K562 (cell line): ENCODE results near the gene SNTG2. TPM values are rescaled to one million over a fixed set of nuclear protein-coding genes. Genes with fewer than 3 reads are reported as not detected.

Experiments
- ATAC-seq: fragments of 200-7000 bp; cut with Tn5 transposase; 3 replicates; pipeline ENCODE4 v1.9.1; 2020; ENCODE audit warnings: moderate library complexity
- BruUV-seq: library from RNA; stranded (reverse); fragments of 400-500 nt; replicated peaks from 2 replicates; lab custom pipeline; 2021; lab: Mats Ljungman, UMichigan
- CTCF ChIA-PET: fragments of 300-600 bp; formaldehyde crosslinking; extraction: SDS; loops from one replicate; lab custom pipeline; 2021; ENCODE audit warnings: low intra/inter-chr PET ratio; lab: Yijun Ruan, JAX
- POLR2A ChIA-PET: fragments of 300-600, 350-650 bp; sonication (Branson Sonifier 250); formaldehyde crosslinking; extraction: SDS; loops from one replicate; lab custom pipeline; 2021; ENCODE audit warnings: antibody characterized with exemption, inconsistent platforms; lab: Yijun Ruan, JAX
- DNase-seq, 4 experiments: peaks; one replicate each; pipeline versions ENCODE4 v3.0.0 to v3.0.0-alpha.2; 2011 to 2018; ENCODE audit warnings: low spot score in 3 of 4, mixed read lengths in 3 of 4; ENCODE audit errors: extremely low read depth in 1 of 4
- FAIRE-seq: peaks from 2 replicates; lab custom pipeline; 2011; peaks lifted over from hg19 to GRCh38; lab: Jason Lieb, UNC
- H2AFZ ChIP-seq: 2 replicates; pipeline ENCODE4 v1.6.0; 2011; ENCODE audit warnings: low read depth, low read length, control low read depth, inconsistent platforms
- H3K27ac ChIP-seq: fragments of 200-600 bp; 3 replicates; pipeline ENCODE4 v1.8.0; 2011; ENCODE audit warnings: low read depth, mild to moderate bottlenecking, control low read depth, inconsistent platforms, low read length, moderate library complexity, mixed read lengths; ENCODE audit errors: extremely low read depth
- H3K27me3 ChIP-seq, 2 experiments: fragments of 300-600 bp in 1 of 2; 2 replicates in 1 of 2; 3 replicates in 1 of 2; pipeline versions ENCODE4 v1.6.0 to v1.8.0; 2011; ENCODE audit warnings: inconsistent platforms in 2 of 2, low read length in 2 of 2, mild to moderate bottlenecking in 1 of 2, mixed read lengths in 1 of 2, moderate library complexity in 1 of 2; ENCODE audit not compliant: control insufficient read depth in 2 of 2, insufficient read depth in 2 of 2
- H3K36me3 ChIP-seq: fragments of 300-600 bp; 3 replicates; pipeline ENCODE4 v1.8.0; 2011; ENCODE audit warnings: mild to moderate bottlenecking, low read length, inconsistent platforms; ENCODE audit not compliant: control insufficient read depth, insufficient read depth
- H3K4me1 ChIP-seq, 2 experiments: fragments of 200-600 bp in 1 of 2; replicated peaks in 1 of 2; 2 replicates in 1 of 2; 3 replicates in 1 of 2; pipeline versions ENCODE4 v1.5.1 to v1.8.0; 2011; ENCODE audit warnings: inconsistent platforms in 2 of 2, low read length in 2 of 2, mild to moderate bottlenecking in 1 of 2, mixed read lengths in 1 of 2, moderate library complexity in 1 of 2; ENCODE audit not compliant: control insufficient read depth in 2 of 2, insufficient read depth in 2 of 2
- H3K4me2 ChIP-seq: 2 replicates; pipeline ENCODE4 v1.6.1; 2011; ENCODE audit warnings: low read length, control low read depth, inconsistent platforms, mixed read lengths; ENCODE audit not compliant: insufficient read depth
- H3K4me3 ChIP-seq: fragments of 200-600 bp; sonication (generic), shearing (Covaris generic); 2 replicates; pipeline ENCODE4 v1.5.1; 2016; ENCODE audit warnings: control low read depth, inconsistent platforms
- H3K79me2 ChIP-seq: fragments of 200-600 bp; 3 replicates; pipeline ENCODE4 v1.8.0; 2011; ENCODE audit warnings: low read length, inconsistent platforms; ENCODE audit not compliant: control insufficient read depth, insufficient read depth
- H3K9ac ChIP-seq, 2 experiments: 2 replicates each; pipeline versions ENCODE4 v1.6.0 to v1.6.1; 2011; ENCODE audit warnings: low read depth in 2 of 2, low read length in 2 of 2, control low read depth in 1 of 2, inconsistent platforms in 1 of 2, mild to moderate bottlenecking in 1 of 2, mixed read lengths in 1 of 2; ENCODE audit not compliant: insufficient read depth in 1 of 2
- H3K9me1 ChIP-seq: one replicate; pipeline ENCODE4 v1.6.0; 2011; ENCODE audit warnings: inconsistent platforms, mild to moderate bottlenecking, low read length, moderate library complexity; ENCODE audit not compliant: control insufficient read depth, insufficient read depth
- H3K9me3 ChIP-seq: replicated peaks from 2 replicates; pipeline ENCODE4 v1.5.1; 2011; ENCODE audit warnings: low read depth, low read length, inconsistent platforms; ENCODE audit not compliant: control insufficient read depth, insufficient read depth
- H4K20me1 ChIP-seq: replicated peaks from 2 replicates; pipeline ENCODE4 v1.6.1; 2011; ENCODE audit warnings: low read length, inconsistent platforms, mixed read lengths; ENCODE audit not compliant: control insufficient read depth, insufficient read depth
- C11orf30 ChIP-seq: fragments of 450-650 bp; IDR thresholded peaks from 2 replicates; pipeline ENCODE4 v1.6.1; 2016; ENCODE audit warnings: low read depth, mild to moderate bottlenecking
- FOSL1 ChIP-seq: fragments of 200-800 bp; sonication (Bioruptor generic); conservative IDR thresholded peaks from 2 replicates; pipeline ENCODE4 v1.6.1; 2016; ENCODE audit warnings: missing genetic modification characterization, missing compliant biosample characterization
- MCM5 ChIP-seq: fragments of 450-650 bp; IDR thresholded peaks from 2 replicates; pipeline ENCODE4 v1.6.1; 2016; ENCODE audit warnings: low read depth
- RAD21 ChIP-seq, 2 experiments: fragments of 250-450 bp in 1 of 2; fragments of 450-650 bp in 1 of 2; sonication (Bioruptor Pico) in 1 of 2; formaldehyde crosslinking in 1 of 2; IDR thresholded peaks in 1 of 2; conservative IDR thresholded peaks in 1 of 2; 2 replicates each; pipeline versions ENCODE4 v1.4.0 to v1.8.0; 2020 to 2022; ENCODE audit warnings: mild to moderate bottlenecking in 2 of 2, moderate library complexity in 1 of 2
- RBM14 ChIP-seq: fragments of 200-400 bp; formaldehyde crosslinking; IDR thresholded peaks from 2 replicates; pipeline ENCODE4 v1.6.1; 2018; ENCODE audit warnings: low read depth, mild to moderate bottlenecking, low read length, moderate library complexity, borderline replicate concordance; ENCODE audit not compliant: insufficient read depth
- RHOXF2B ChIP-seq: fragments of 250-450 bp; sonication (Bioruptor Pico); conservative IDR thresholded peaks from 2 replicates; pipeline ENCODE4 v1.5.1; 2021
- SIN3B ChIP-seq: fragments of 450-650 bp; IDR thresholded peaks from 2 replicates; pipeline ENCODE4 v1.6.1; 2017; ENCODE audit warnings: low read depth, mild to moderate bottlenecking, moderate library complexity
- STAT5B ChIP-seq: fragments of 250-450 bp; sonication (Bioruptor Pico); IDR thresholded peaks from 2 replicates; pipeline ENCODE4 v1.8.0; 2021; ENCODE audit warnings: mild to moderate bottlenecking, inconsistent platforms
- TAL1 ChIP-seq: fragments of 450-650 bp; IDR thresholded peaks from 2 replicates; pipeline ENCODE4 v1.6.1; 2016; ENCODE audit warnings: mild to moderate bottlenecking
- TFAP4 ChIP-seq: sonication (generic); formaldehyde crosslinking; IDR thresholded peaks from 2 replicates; pipeline ENCODE4 v1.8.0; 2022; ENCODE audit warnings: missing genetic modification reagents, mild to moderate bottlenecking, moderate library complexity, borderline replicate concordance
- ZFP36 ChIP-seq: fragments of 150-350 bp; IDR thresholded peaks from 2 replicates; pipeline ENCODE4 v1.6.1; 2018; ENCODE audit warnings: low read length, low read depth; ENCODE audit not compliant: partially characterized antibody
- ZNF184 ChIP-seq: sonication (generic); formaldehyde crosslinking; IDR thresholded peaks from 2 replicates; pipeline ENCODE4 v1.5.0; 2020; ENCODE audit warnings: missing genetic modification reagents
- ZNF75A ChIP-seq: fragments of 450-650 bp; formaldehyde crosslinking; IDR thresholded peaks from 2 replicates; pipeline ENCODE4 v1.4.0; 2020; ENCODE audit warnings: mild to moderate bottlenecking
- ZNF79 ChIP-seq: fragments of 250-450 bp; sonication (Bioruptor Pico); IDR thresholded peaks from 2 replicates; pipeline ENCODE4 v1.4.0; 2020; ENCODE audit warnings: low read depth, mild to moderate bottlenecking, moderate library complexity
- WGBS: fragments of 100-300 bp; shearing (Covaris generic); methylation state at CpG from one replicate; pipeline ENCODE4 v1.1.6; 2016; ENCODE audit warnings: low coverage, mixed read lengths; ENCODE audit not compliant: insufficient coverage; ENCODE audit errors: missing lambda C conversion rate; 5-methylcytosine and 5-hydroxymethylcytosine counted together
- in situ Hi-C: fragments of 300-500 bp; cut with MboI; formaldehyde crosslinking; loops from 4 replicates; pipeline ENCODE4 v1.15.0; 2018; ENCODE audit warnings: inconsistent platforms, mixed read lengths
- intact Hi-C: fragments of 100-400 bp; cut with micrococcal nuclease; formaldehyde crosslinking; loops from 2 replicates; pipeline ENCODE4 v1.14.2; 2022
- polyA plus RNA-seq, 8 experiments: library from polyadenylated mRNA; depleted of rRNA in 4 of 8; stranded (reverse) in 5 of 8; unstranded in 3 of 8; fragments of >200 nt; fragmentation: Nextera tagmentation in 2 of 8; fragmentation: Illumina TruSeq in 1 of 8; extraction: Ambion mirVana in 2 of 8; extraction: Trizol in 1 of 8; gene quantifications; 2 replicates each; pipeline versions ENCODE4 v1.2.1 to v1.2.3, GENCODE V29; 2011 to 2014; ENCODE audit warnings: inconsistent platforms in 1 of 8, missing spikeins in 1 of 8
- total RNA-seq, 7 experiments: library from RNA; depleted of rRNA in 6 of 7; stranded (reverse); fragments of >200 nt in 6 of 7; fragmentation: Illumina TruSeq in 2 of 7; extraction: Trizol in 2 of 7; gene quantifications; 2 replicates each; pipeline versions ENCODE4 v1.2.1 to v1.2.3, GENCODE V29; 2011 to 2021; ENCODE audit warnings: low replicate concordance in 1 of 7
- TF ChIP-seq, protein P1 (sequence below): fragments of 450-650 bp; IDR thresholded peaks from 2 replicates; pipeline ENCODE4 v1.6.1; 2018; ENCODE audit not compliant: partially characterized antibody
- TF ChIP-seq, protein P2 (sequence below): sonication (generic); formaldehyde crosslinking; IDR thresholded peaks from 2 replicates; pipeline ENCODE4 v1.8.0; 2023; ENCODE audit warnings: mild to moderate bottlenecking, missing genetic modification reagents
- TF ChIP-seq, protein P3 (sequence below): fragments of 450-650 bp; formaldehyde crosslinking; IDR thresholded peaks from 2 replicates; pipeline ENCODE4 v1.4.0; 2022; ENCODE audit warnings: missing genetic modification characterization

The SNTG2 gene
- total and polyA plus RNA-seq, 9 of the 15 experiments (the other 6 are each of a cell fraction or from before 2014, with no cell fraction given), result not detected

GRCh38 chr2:965640-966147, 15.0 kb downstream of the SNTG2 start:
- BruUV-seq, result no TSS peak

More at GRCh38 chr2:965640-966147, 15.0 kb downstream of the SNTG2 start:
- Histone ChIP-seq H3K79me2 (no peaks in the 10 kb centered on the region), H3K4me3 (no peak overlapping the region), H3K4me2 (no peak overlapping the region), H3K27ac (no peak overlapping the region), H4K20me1 (no peaks in the 10 kb centered on the region), H3K9me3 (no peaks in the 10 kb centered on the region), H3K27me3 (no peaks in the 10 kb centered on the region; a peak in 1 of 5 replicates), H3K36me3 (no peaks in the 10 kb centered on the region), H3K4me1 (no peaks in the 10 kb centered on the region), H3K9ac (no peak overlapping the region), H2AFZ (no peak overlapping the region), H3K9me1 (no peaks in the 10 kb centered on the region)
- 0% methylated on average over 8 of the region's 12 CpGs for WGBS
- intact Hi-C loops (no loop called here), in situ Hi-C loops (no loop called here)
- ATAC-seq, result no peak
- FAIRE-seq, result no peak
- CTCF ChIA-PET, result no interaction called here
- POLR2A ChIA-PET, result no interaction called here
- no peak for DNase-seq
- TF ChIP-seq SIN3B, result no peak
- no peak for TF ChIP-seq TFAP4 (CRISPR knock-in tag)
- no peak for TF ChIP-seq ZFP36
- no peak for TF ChIP-seq ZNF75A (CRISPR knock-in tag)
- no peak for TF ChIP-seq RAD21 (CRISPR knock-in tag; conservative IDR thresholded peaks at IDR 0.05 in 1 of 2, IDR thresholded peaks at IDR 0.05 in 1 of 2)
- TF ChIP-seq ZNF79 (CRISPR knock-in tag), result no peak
- no peak for TF ChIP-seq FOSL1 (tag)
- TF ChIP-seq ZNF184 (CRISPR knock-in tag), result no peak
- TF ChIP-seq MCM5, result no peak
- no peak for TF ChIP-seq C11orf30
- no peak for TF ChIP-seq TAL1
- no peak for TF ChIP-seq STAT5B (CRISPR knock-in tag)
- TF ChIP-seq, protein P1, sequence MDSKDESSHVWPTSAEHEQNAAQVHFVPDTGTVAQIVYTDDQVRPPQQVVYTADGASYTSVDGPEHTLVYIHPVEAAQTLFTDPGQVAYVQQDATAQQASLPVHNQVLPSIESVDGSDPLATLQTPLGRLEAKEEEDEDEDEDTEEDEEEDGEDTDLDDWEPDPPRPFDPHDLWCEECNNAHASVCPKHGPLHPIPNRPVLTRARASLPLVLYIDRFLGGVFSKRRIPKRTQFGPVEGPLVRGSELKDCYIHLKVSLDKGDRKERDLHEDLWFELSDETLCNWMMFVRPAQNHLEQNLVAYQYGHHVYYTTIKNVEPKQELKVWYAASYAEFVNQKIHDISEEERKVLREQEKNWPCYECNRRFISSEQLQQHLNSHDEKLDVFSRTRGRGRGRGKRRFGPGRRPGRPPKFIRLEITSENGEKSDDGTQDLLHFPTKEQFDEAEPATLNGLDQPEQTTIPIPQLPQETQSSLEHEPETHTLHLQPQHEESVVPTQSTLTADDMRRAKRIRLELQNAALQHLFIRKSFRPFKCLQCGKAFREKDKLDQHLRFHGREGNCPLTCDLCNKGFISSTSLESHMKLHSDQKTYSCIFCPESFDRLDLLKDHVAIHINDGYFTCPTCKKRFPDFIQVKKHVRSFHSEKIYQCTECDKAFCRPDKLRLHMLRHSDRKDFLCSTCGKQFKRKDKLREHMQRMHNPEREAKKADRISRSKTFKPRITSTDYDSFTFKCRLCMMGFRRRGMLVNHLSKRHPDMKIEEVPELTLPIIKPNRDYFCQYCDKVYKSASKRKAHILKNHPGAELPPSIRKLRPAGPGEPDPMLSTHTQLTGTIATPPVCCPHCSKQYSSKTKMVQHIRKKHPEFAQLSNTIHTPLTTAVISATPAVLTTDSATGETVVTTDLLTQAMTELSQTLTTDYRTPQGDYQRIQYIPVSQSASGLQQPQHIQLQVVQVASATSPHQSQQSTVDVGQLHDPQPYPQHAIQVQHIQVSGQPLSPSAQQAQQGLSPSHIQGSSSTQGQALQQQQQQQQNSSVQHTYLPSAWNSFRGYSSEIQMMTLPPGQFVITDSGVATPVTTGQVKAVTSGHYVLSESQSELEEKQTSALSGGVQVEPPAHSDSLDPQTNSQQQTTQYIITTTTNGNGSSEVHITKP, result no peak
- TF ChIP-seq, protein P2, sequence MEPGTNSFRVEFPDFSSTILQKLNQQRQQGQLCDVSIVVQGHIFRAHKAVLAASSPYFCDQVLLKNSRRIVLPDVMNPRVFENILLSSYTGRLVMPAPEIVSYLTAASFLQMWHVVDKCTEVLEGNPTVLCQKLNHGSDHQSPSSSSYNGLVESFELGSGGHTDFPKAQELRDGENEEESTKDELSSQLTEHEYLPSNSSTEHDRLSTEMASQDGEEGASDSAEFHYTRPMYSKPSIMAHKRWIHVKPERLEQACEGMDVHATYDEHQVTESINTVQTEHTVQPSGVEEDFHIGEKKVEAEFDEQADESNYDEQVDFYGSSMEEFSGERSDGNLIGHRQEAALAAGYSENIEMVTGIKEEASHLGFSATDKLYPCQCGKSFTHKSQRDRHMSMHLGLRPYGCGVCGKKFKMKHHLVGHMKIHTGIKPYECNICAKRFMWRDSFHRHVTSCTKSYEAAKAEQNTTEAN (CRISPR knock-in tag), result no peak
- TF ChIP-seq RBM14, result no peak
- TF ChIP-seq, protein P3, sequence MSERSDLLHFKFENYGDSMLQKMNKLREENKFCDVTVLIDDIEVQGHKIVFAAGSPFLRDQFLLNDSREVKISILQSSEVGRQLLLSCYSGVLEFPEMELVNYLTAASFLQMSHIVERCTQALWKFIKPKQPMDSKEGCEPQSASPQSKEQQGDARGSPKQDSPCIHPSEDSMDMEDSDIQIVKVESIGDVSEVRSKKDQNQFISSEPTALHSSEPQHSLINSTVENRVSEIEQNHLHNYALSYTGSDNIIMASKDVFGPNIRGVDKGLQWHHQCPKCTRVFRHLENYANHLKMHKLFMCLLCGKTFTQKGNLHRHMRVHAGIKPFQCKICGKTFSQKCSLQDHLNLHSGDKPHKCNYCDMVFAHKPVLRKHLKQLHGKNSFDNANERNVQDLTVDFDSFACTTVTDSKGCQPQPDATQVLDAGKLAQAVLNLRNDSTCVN, result no peak
- no peak for TF ChIP-seq RHOXF2B (CRISPR knock-in tag)
